ENCODE measurements around the gene ANXA4.

DNA sequence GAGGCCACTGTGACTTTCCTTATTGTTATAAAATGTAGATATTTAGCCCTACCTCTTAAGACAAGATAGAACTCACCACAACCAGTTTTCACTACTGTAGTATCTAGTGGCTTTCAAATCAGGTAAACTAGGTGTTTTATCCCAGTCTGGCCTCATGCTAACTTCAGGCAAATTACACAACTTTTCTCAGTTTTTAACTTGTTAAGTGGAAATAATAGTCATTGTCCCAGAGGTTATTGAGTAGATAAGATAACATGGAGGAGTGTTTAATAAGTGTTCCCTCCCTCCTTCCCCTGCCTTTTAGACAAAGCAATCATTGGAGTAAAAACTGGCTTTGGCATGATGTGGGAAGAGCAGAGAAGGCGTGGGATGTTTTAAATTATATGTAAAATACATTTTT is 27.3 kb downstream of the ANXA4 start:
- TF ChIP-seq YY1 (IDR thresholded peaks at IDR 0.05; ENCODE audit: low read depth) (no peak), FOXM1 (IDR thresholded peaks at IDR 0.05; ENCODE audit: borderline replicate concordance, low read depth) (no peak), RAD21 (IDR thresholded peaks at IDR 0.05; ENCODE audit: low read depth) (no peak)

Measured in Ishikawa (cell line).